ENCODE data around the gene TMEM269.

GRCh38 chr1:42801832-42802473 is 17.2 kb downstream of the TMEM269 start:
- no peak for TF ChIP-seq EZH2 (IDR thresholded peaks at IDR 0.05; ENCODE audit: insufficient read depth, poor library complexity, severe bottlenecking)
- no peak for TF ChIP-seq EZH2phosphoT487 (IDR thresholded peaks at IDR 0.05; ENCODE audit: insufficient read depth, low read depth)
